K562 (cell line): ENCODE results near the gene LIPT1. TPM values are rescaled to one million over a fixed set of nuclear protein-coding genes. Genes with fewer than 3 reads are reported as not detected.

Source experiments
- ATAC-seq: fragments of 200-7000 bp; cut with Tn5 transposase; 3 replicates; pipeline ENCODE4 v1.9.1; 2020; ENCODE audit warnings: moderate library complexity
- BruUV-seq: library from RNA; stranded (reverse); fragments of 400-500 nt; replicated peaks from 2 replicates; lab custom pipeline; 2021; lab: Mats Ljungman, UMichigan
- CTCF ChIA-PET: fragments of 300-600 bp; formaldehyde crosslinking; extraction: SDS; loops from one replicate; lab custom pipeline; 2021; ENCODE audit warnings: low intra/inter-chr PET ratio; lab: Yijun Ruan, JAX
- POLR2A ChIA-PET: fragments of 300-600, 350-650 bp; sonication (Branson Sonifier 250); formaldehyde crosslinking; extraction: SDS; loops from one replicate; lab custom pipeline; 2021; ENCODE audit warnings: antibody characterized with exemption, inconsistent platforms; lab: Yijun Ruan, JAX
- DNase-seq, 4 experiments: peaks; one replicate each; pipeline versions ENCODE4 v3.0.0 to v3.0.0-alpha.2; 2011 to 2018; ENCODE audit warnings: low spot score in 3 of 4, mixed read lengths in 3 of 4; ENCODE audit errors: extremely low read depth in 1 of 4
- FAIRE-seq: peaks from 2 replicates; lab custom pipeline; 2011; peaks lifted over from hg19 to GRCh38; lab: Jason Lieb, UNC
- H2AFZ ChIP-seq: 2 replicates; pipeline ENCODE4 v1.6.0; 2011; ENCODE audit warnings: low read depth, low read length, control low read depth, inconsistent platforms
- H3K27ac ChIP-seq: fragments of 200-600 bp; 3 replicates; pipeline ENCODE4 v1.8.0; 2011; ENCODE audit warnings: low read depth, mild to moderate bottlenecking, control low read depth, inconsistent platforms, low read length, moderate library complexity, mixed read lengths; ENCODE audit errors: extremely low read depth
- H3K27me3 ChIP-seq, 2 experiments: fragments of 300-600 bp in 1 of 2; 2 replicates in 1 of 2; 3 replicates in 1 of 2; pipeline versions ENCODE4 v1.6.0 to v1.8.0; 2011; ENCODE audit warnings: inconsistent platforms in 2 of 2, low read length in 2 of 2, mild to moderate bottlenecking in 1 of 2, mixed read lengths in 1 of 2, moderate library complexity in 1 of 2; ENCODE audit not compliant: control insufficient read depth in 2 of 2, insufficient read depth in 2 of 2
- H3K36me3 ChIP-seq: fragments of 300-600 bp; 3 replicates; pipeline ENCODE4 v1.8.0; 2011; ENCODE audit warnings: mild to moderate bottlenecking, low read length, inconsistent platforms; ENCODE audit not compliant: control insufficient read depth, insufficient read depth
- H3K4me1 ChIP-seq, 2 experiments: fragments of 200-600 bp in 1 of 2; replicated peaks in 1 of 2; 2 replicates in 1 of 2; 3 replicates in 1 of 2; pipeline versions ENCODE4 v1.5.1 to v1.8.0; 2011; ENCODE audit warnings: inconsistent platforms in 2 of 2, low read length in 2 of 2, mild to moderate bottlenecking in 1 of 2, mixed read lengths in 1 of 2, moderate library complexity in 1 of 2; ENCODE audit not compliant: control insufficient read depth in 2 of 2, insufficient read depth in 2 of 2
- H3K4me2 ChIP-seq: 2 replicates; pipeline ENCODE4 v1.6.1; 2011; ENCODE audit warnings: low read length, control low read depth, inconsistent platforms, mixed read lengths; ENCODE audit not compliant: insufficient read depth
- H3K4me3 ChIP-seq: fragments of 200-600 bp; sonication (generic), shearing (Covaris generic); 2 replicates; pipeline ENCODE4 v1.5.1; 2016; ENCODE audit warnings: control low read depth, inconsistent platforms
- H3K79me2 ChIP-seq: fragments of 200-600 bp; 3 replicates; pipeline ENCODE4 v1.8.0; 2011; ENCODE audit warnings: low read length, inconsistent platforms; ENCODE audit not compliant: control insufficient read depth, insufficient read depth
- H3K9ac ChIP-seq, 2 experiments: 2 replicates each; pipeline versions ENCODE4 v1.6.0 to v1.6.1; 2011; ENCODE audit warnings: low read depth in 2 of 2, low read length in 2 of 2, control low read depth in 1 of 2, inconsistent platforms in 1 of 2, mild to moderate bottlenecking in 1 of 2, mixed read lengths in 1 of 2; ENCODE audit not compliant: insufficient read depth in 1 of 2
- H3K9me1 ChIP-seq: one replicate; pipeline ENCODE4 v1.6.0; 2011; ENCODE audit warnings: inconsistent platforms, mild to moderate bottlenecking, low read length, moderate library complexity; ENCODE audit not compliant: control insufficient read depth, insufficient read depth
- H3K9me3 ChIP-seq: replicated peaks from 2 replicates; pipeline ENCODE4 v1.5.1; 2011; ENCODE audit warnings: low read depth, low read length, inconsistent platforms; ENCODE audit not compliant: control insufficient read depth, insufficient read depth
- H4K20me1 ChIP-seq: replicated peaks from 2 replicates; pipeline ENCODE4 v1.6.1; 2011; ENCODE audit warnings: low read length, inconsistent platforms, mixed read lengths; ENCODE audit not compliant: control insufficient read depth, insufficient read depth
- BRCA1 ChIP-seq, 2 experiments: fragments of 450-650 bp in 1 of 2; sonication (generic) in 1 of 2; formaldehyde crosslinking in 1 of 2; IDR thresholded peaks; 2 replicates each; pipeline versions ENCODE4 v1.5.0 to v1.6.1; 2017 to 2020; ENCODE audit warnings: mild to moderate bottlenecking in 1 of 2, missing genetic modification reagents in 1 of 2
- DLX4 ChIP-seq: fragments of 250-450 bp; sonication (Bioruptor Pico); IDR thresholded peaks from 2 replicates; pipeline ENCODE4 v1.6.1; 2021; ENCODE audit warnings: mild to moderate bottlenecking
- EP400 ChIP-seq: fragments of 450-650 bp; IDR thresholded peaks from 2 replicates; pipeline ENCODE4 v1.6.1; 2017; ENCODE audit warnings: antibody characterized with exemption, mild to moderate bottlenecking, moderate library complexity
- ETV5 ChIP-seq: sonication (generic); formaldehyde crosslinking; IDR thresholded peaks from 2 replicates; pipeline ENCODE4 v1.4.0; 2020; ENCODE audit warnings: low read depth, mild to moderate bottlenecking, missing genetic modification reagents
- GTF2A2 ChIP-seq: IDR thresholded peaks from 2 replicates; pipeline ENCODE4 v1.6.1; 2016; ENCODE audit warnings: mild to moderate bottlenecking, missing genetic modification characterization, missing compliant biosample characterization
- HEY1 ChIP-seq: fragments of 250-450 bp; sonication (Bioruptor Pico); IDR thresholded peaks from 2 replicates; pipeline ENCODE4 v1.5.0; 2020; ENCODE audit warnings: mild to moderate bottlenecking, moderate library complexity, borderline replicate concordance
- NR2C1 ChIP-seq, 2 experiments: fragments of 450-650 bp; IDR thresholded peaks; 2 replicates each; pipeline ENCODE4 v1.6.1; 2017; ENCODE audit warnings: mild to moderate bottlenecking in 2 of 2, antibody characterized with exemption in 1 of 2, inconsistent platforms in 1 of 2, missing compliant biosample characterization in 1 of 2, missing genetic modification characterization in 1 of 2
- REST ChIP-seq, 2 experiments: fragments of 450-650 bp; formaldehyde crosslinking in 1 of 2; IDR thresholded peaks; 2 replicates each; pipeline versions ENCODE4 v1.4.0 to v1.6.1; 2014 to 2020; ENCODE audit warnings: mild to moderate bottlenecking in 2 of 2, borderline replicate concordance in 1 of 2, low read depth in 1 of 2
- SAFB2 ChIP-seq: fragments of 200-400 bp; formaldehyde crosslinking; IDR thresholded peaks from 2 replicates; pipeline ENCODE4 v1.6.1; 2018; ENCODE audit warnings: borderline replicate concordance, low read length, low read depth, moderate library complexity; ENCODE audit not compliant: severe bottlenecking
- ZNF512 ChIP-seq: IDR thresholded peaks from 2 replicates; pipeline ENCODE4 v1.6.1; 2016; ENCODE audit warnings: missing genetic modification characterization, missing compliant biosample characterization
- ZNF699 ChIP-seq: fragments of 250-450 bp; sonication (Bioruptor Pico); IDR thresholded peaks from 2 replicates; pipeline ENCODE4 v1.8.0; 2021; ENCODE audit warnings: mild to moderate bottlenecking, moderate library complexity; ENCODE audit not compliant: insufficient replicate concordance
- ZNF717 ChIP-seq: fragments of 250-450 bp; sonication (Bioruptor Pico); IDR thresholded peaks from 2 replicates; pipeline ENCODE4 v1.5.0; 2021
- WGBS: fragments of 100-300 bp; shearing (Covaris generic); methylation state at CpG from one replicate; pipeline ENCODE4 v1.1.6; 2016; ENCODE audit warnings: low coverage, mixed read lengths; ENCODE audit not compliant: insufficient coverage; ENCODE audit errors: missing lambda C conversion rate; 5-methylcytosine and 5-hydroxymethylcytosine counted together
- in situ Hi-C: fragments of 300-500 bp; cut with MboI; formaldehyde crosslinking; loops from 4 replicates; pipeline ENCODE4 v1.15.0; 2018; ENCODE audit warnings: inconsistent platforms, mixed read lengths
- intact Hi-C: fragments of 100-400 bp; cut with micrococcal nuclease; formaldehyde crosslinking; loops from 2 replicates; pipeline ENCODE4 v1.14.2; 2022
- polyA plus RNA-seq, 8 experiments: library from polyadenylated mRNA; depleted of rRNA in 4 of 8; stranded (reverse) in 5 of 8; unstranded in 3 of 8; fragments of >200 nt; fragmentation: Nextera tagmentation in 2 of 8; fragmentation: Illumina TruSeq in 1 of 8; extraction: Ambion mirVana in 2 of 8; extraction: Trizol in 1 of 8; gene quantifications; 2 replicates each; pipeline versions ENCODE4 v1.2.1 to v1.2.3, GENCODE V29; 2011 to 2014; ENCODE audit warnings: inconsistent platforms in 1 of 8, missing spikeins in 1 of 8
- total RNA-seq, 7 experiments: library from RNA; depleted of rRNA in 6 of 7; stranded (reverse); fragments of >200 nt in 6 of 7; fragmentation: Illumina TruSeq in 2 of 7; extraction: Trizol in 2 of 7; gene quantifications; 2 replicates each; pipeline versions ENCODE4 v1.2.1 to v1.2.3, GENCODE V29; 2011 to 2021; ENCODE audit warnings: low replicate concordance in 1 of 7

Gene LIPT1
- total and polyA plus RNA-seq, 9 of the 15 experiments (the other 6 are each of a cell fraction or from before 2014, with no cell fraction given), result 6.4 to 18.3 (median 11.6) TPM

GRCh38 chr2:99150706-99151105 lies 4.1 kb upstream of the LIPT1 start:
- Histone ChIP-seq H2AFZ (no peak overlapping the region), H3K27me3 (no peaks in the 10 kb centered on the region), H4K20me1 (no peaks in the 10 kb centered on the region), H3K79me2 (peaks cover 27% of the 10 kb centered on the region), H3K9ac (no peak overlapping the region), H3K4me3 (no peak overlapping the region), H3K4me2 (no peak overlapping the region), H3K9me1 (no peaks in the 10 kb centered on the region), H3K36me3 (peaks cover 6% of the 10 kb centered on the region; the same call in 1 of the 3 replicates), H3K27ac (no peak overlapping the region), H3K4me1 (peaks cover 11 to 16% of the 10 kb centered on the region in 2 experiments; a peak in 4 of 5 replicates), H3K9me3 (no peaks in the 10 kb centered on the region)
- BruUV-seq, result no TSS peak
- 78% methylated on average over 1 of the region's 1 CpG for WGBS
- in situ Hi-C loops (no loop called here), intact Hi-C loops (no loop called here)
- ChIA-PET POLR2A (no interaction called here), CTCF (no interaction called here)
- FAIRE-seq, result no peak
- no peak for DNase-seq
- ATAC-seq, result no peak
- TF ChIP-seq REST (IDR thresholded peaks at IDR 0.05; ENCODE audit: borderline replicate concordance) (no peak), REST (CRISPR knock-in tag; IDR thresholded peaks at IDR 0.05; ENCODE audit: low read depth) (no peak), DLX4 (CRISPR knock-in tag) (no peak), NR2C1 (IDR thresholded peaks at IDR 0.05) (no peak), NR2C1 (tag; IDR thresholded peaks at IDR 0.05) (no peak), ZNF512 (tag) (no peak), EP400 (no peak), ZNF717 (CRISPR knock-in tag) (no peak), ETV5 (CRISPR knock-in tag) (no peak), GTF2A2 (tag) (no peak), SAFB2 (no peak), HEY1 (no peak), ZNF699 (CRISPR knock-in tag) (no peak), BRCA1 (IDR thresholded peaks at IDR 0.05) (no peak), BRCA1 (CRISPR knock-in tag; IDR thresholded peaks at IDR 0.05) (no peak)
